ENCODE data around the gene PTPRE. TPM values are rescaled to one million over a fixed set of nuclear protein-coding genes. Genes with fewer than 3 reads are reported as not detected.

Gene PTPRE
- total RNA-seq, 1 donor from 2014 or later = 0.21 TPM

- no peaks in the 10 kb centered on the region for H3K27me3 ChIP-seq
- Mint-ChIP-seq H3K4me3 (no peak overlapping the region), H3K27me3 (ENCODE audit: insufficient read depth, low read depth) (no peaks in the 10 kb centered on the region), H3K36me3 (peaks cover 33% of the 10 kb centered on the region), H3K27ac (no peak overlapping the region), H3K9me3 (no peaks in the 10 kb centered on the region), H3K4me1 (no peaks in the 10 kb centered on the region)
- H3K36me3 ChIP-seq = peaks cover 48% of the 10 kb centered on the region
- TF ChIP-seq CTCF (IDR thresholded peaks at IDR 0.05) (no peak), EZH2 (IDR thresholded peaks at IDR 0.05) (no peak), EZH2phosphoT487 (IDR thresholded peaks at IDR 0.05) (no peak)
- H3K27ac ChIP-seq = no peak overlapping the region
- no peak overlapping the region for H3K9ac ChIP-seq
- H3K79me2 ChIP-seq (ENCODE audit: low read depth) = no peaks in the 10 kb centered on the region
- no peak overlapping the region for H3K4me2 ChIP-seq
- no peaks in the 10 kb centered on the region for H3K9me3 ChIP-seq (ENCODE audit: low read depth)
- H4K20me1 ChIP-seq (ENCODE audit: low read depth) = peaks cover 38% of the 10 kb centered on the region
- no peak overlapping the region for H3K4me3 ChIP-seq
- DNase-seq (ENCODE audit: low spot score) = no peak
- no peak overlapping the region for H2AFZ ChIP-seq (replicated peaks)
- H3F3A ChIP-seq (ENCODE audit: low read depth) = no peaks in the 10 kb centered on the region
- H3K4me1 ChIP-seq = no peaks in the 10 kb centered on the region
Measured at GRCh38 chr10:128110339-128110738, 203.4 kb downstream of the PTPRE start.

GRCh38 chr10:128111696-128112095 is 204.8 kb downstream of the PTPRE start:
- H3K27ac Mint-ChIP-seq = no peak overlapping the region
- Histone ChIP-seq H3K27me3 (no peaks in the 10 kb centered on the region), H3K4me3 (no peak overlapping the region), H2AFZ (replicated peaks) (no peak overlapping the region), H3K9ac (no peak overlapping the region), H3K36me3 (peaks cover 44% of the 10 kb centered on the region), H3K79me2 (ENCODE audit: low read depth) (no peaks in the 10 kb centered on the region), H4K20me1 (ENCODE audit: low read depth) (peaks cover 38% of the 10 kb centered on the region), H3K27ac (no peak overlapping the region), H3K4me2 (no peak overlapping the region), H3K4me1 (no peaks in the 10 kb centered on the region), H3F3A (ENCODE audit: low read depth) (no peaks in the 10 kb centered on the region), H3K9me3 (ENCODE audit: low read depth) (no peaks in the 10 kb centered on the region)
- DNase-seq (ENCODE audit: low spot score) = no peak
- no peaks in the 10 kb centered on the region for H3K4me1 Mint-ChIP-seq
- no peak overlapping the region for H3K4me3 Mint-ChIP-seq
- H3K27me3 Mint-ChIP-seq (ENCODE audit: insufficient read depth, low read depth) = no peaks in the 10 kb centered on the region
- TF ChIP-seq CTCF (IDR thresholded peaks at IDR 0.05) = no peak
- TF ChIP-seq EZH2 (IDR thresholded peaks at IDR 0.05) = no peak
- no peak for TF ChIP-seq EZH2phosphoT487 (IDR thresholded peaks at IDR 0.05)
- H3K36me3 Mint-ChIP-seq = peaks cover 43% of the 10 kb centered on the region
- no peaks in the 10 kb centered on the region for H3K9me3 Mint-ChIP-seq

- Histone ChIP-seq H3K9me3 (ENCODE audit: low read depth) (no peaks in the 10 kb centered on the region), H4K20me1 (ENCODE audit: low read depth) (peaks cover 42% of the 10 kb centered on the region), H3K36me3 (peaks cover 40% of the 10 kb centered on the region), H3K27me3 (no peaks in the 10 kb centered on the region), H3K9ac (no peak overlapping the region), H3F3A (ENCODE audit: low read depth) (no peaks in the 10 kb centered on the region), H3K79me2 (ENCODE audit: low read depth) (no peaks in the 10 kb centered on the region), H2AFZ (replicated peaks) (no peak overlapping the region), H3K4me3 (no peak overlapping the region), H3K4me2 (no peak overlapping the region), H3K27ac (no peak overlapping the region), H3K4me1 (no peaks in the 10 kb centered on the region)
- TF ChIP-seq CTCF (IDR thresholded peaks at IDR 0.05) (no peak), EZH2 (IDR thresholded peaks at IDR 0.05) (no peak), EZH2phosphoT487 (IDR thresholded peaks at IDR 0.05) (no peak)
- Mint-ChIP-seq H3K36me3 (peaks cover 45% of the 10 kb centered on the region), H3K4me3 (no peak overlapping the region), H3K9me3 (no peaks in the 10 kb centered on the region), H3K4me1 (no peaks in the 10 kb centered on the region), H3K27ac (no peak overlapping the region), H3K27me3 (ENCODE audit: insufficient read depth, low read depth) (no peaks in the 10 kb centered on the region)
- no peak for DNase-seq (ENCODE audit: low spot score)
Measured at GRCh38 chr10:128113026-128113425, 206.1 kb downstream of the PTPRE start.

Data from neural progenitor cell (in vitro differentiated cells).